Naive B cell (primary cell): Measurements from ENCODE around the gene SIRT7. TPM values are rescaled to one million over a fixed set of nuclear protein-coding genes. Genes with fewer than 3 reads are reported as not detected.
"Not testable (repeated sequence)": the region's sequence is repeated elsewhere in the genome, so short reads cannot be mapped to it uniquely, and the experiment has no call there.

ENCODE experiments used
- ATAC-seq, 2 donors: fragments of 150-1000 bp; cut with Tn5 transposase; 2 replicates each; pipeline ENCODE4 v1.10.0; 2021; ENCODE audit warnings: low read depth in 2 of 2, mild to moderate bottlenecking in 2 of 2, moderate library complexity in 2 of 2
- DNase-seq: peaks from one replicate; pipeline ENCODE4 v3.0.0; 2022
- H3K27ac Mint-ChIP-seq, 6 donors: one replicate each; pipeline ENCODE4 v1.8.0; 2020 to 2022; ENCODE audit warnings: mild to moderate bottlenecking in 6 of 6, mixed read lengths in 6 of 6, moderate library complexity in 5 of 6, inconsistent platforms in 2 of 6
- H3K27me3 Mint-ChIP-seq, 3 donors: one replicate each; pipeline ENCODE4 v1.8.0; 2021 to 2022; ENCODE audit warnings: mixed read lengths in 3 of 3, mild to moderate bottlenecking in 1 of 3
- H3K36me3 Mint-ChIP-seq, 2 donors: one replicate each; pipeline ENCODE4 v1.8.0; 2020 to 2022; ENCODE audit warnings: mixed read lengths in 2 of 2, inconsistent platforms in 1 of 2, mild to moderate bottlenecking in 1 of 2
- H3K4me1 Mint-ChIP-seq, 3 donors: one replicate each; pipeline ENCODE4 v1.8.0; 2020 to 2022; ENCODE audit warnings: mixed read lengths in 3 of 3, inconsistent platforms in 1 of 3, mild to moderate bottlenecking in 1 of 3, moderate library complexity in 1 of 3
- H3K4me3 Mint-ChIP-seq, 8 donors: one replicate each; pipeline ENCODE4 v1.8.0; 2020 to 2022; ENCODE audit warnings: mild to moderate bottlenecking in 8 of 8, mixed read lengths in 8 of 8, moderate library complexity in 8 of 8, inconsistent platforms in 2 of 8
- H3K9me3 Mint-ChIP-seq, 7 donors: one replicate each; pipeline ENCODE4 v1.8.0; 2020 to 2022; ENCODE audit warnings: mixed read lengths in 7 of 7, mild to moderate bottlenecking in 5 of 7, inconsistent platforms in 2 of 7, moderate library complexity in 1 of 7
- polyA plus RNA-seq, 6 donors: library from polyadenylated mRNA; unstranded; fragments of 300-500 nt; fragmentation: Illumina TruSeq; gene quantifications; one replicate each; pipeline ENCODE4 v1.2.3, GENCODE V29; 2021; ENCODE audit warnings: low read depth in 6 of 6

SIRT7 gene
- polyA plus RNA-seq, 6 donors from 2014 or later = 23.6 to 41.3 (median 30.6) TPM

DNA sequence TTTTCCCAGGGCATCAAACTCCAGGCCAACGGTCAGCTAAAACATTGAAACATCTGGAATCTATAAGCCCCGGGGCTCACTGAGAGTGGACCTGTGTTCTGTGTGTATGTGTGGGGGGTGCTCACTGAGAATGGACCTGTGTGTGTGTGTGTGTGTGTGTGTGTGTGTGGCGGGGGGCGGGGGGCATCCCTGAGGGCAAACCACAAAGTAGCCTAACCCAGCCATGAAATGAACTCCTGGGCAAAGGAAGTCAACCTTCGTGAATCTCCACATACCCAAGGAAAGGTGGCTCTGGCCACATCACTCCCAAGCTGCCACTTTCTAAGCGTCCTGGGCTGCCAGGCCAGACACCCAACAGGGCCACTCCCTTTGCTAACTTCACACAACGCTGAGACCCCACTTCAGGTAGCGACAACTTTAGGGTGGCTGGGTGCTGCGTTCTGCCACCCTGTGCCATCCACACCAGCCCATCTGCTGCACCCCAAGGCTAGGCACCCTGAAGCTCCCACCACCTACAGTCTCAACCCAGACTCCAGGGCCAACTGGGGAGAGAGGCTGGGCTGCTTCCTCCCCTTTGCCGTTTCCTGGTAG, 8.0 kb upstream of the SIRT7 start:
- peak overlapping the region; percentile 74 to 98 (median 94) for H3K27ac Mint-ChIP-seq
- peak overlapping the region; percentile 85 to 95 (median 89) for H3K4me3 Mint-ChIP-seq
- no peak for ATAC-seq
- H3K36me3 Mint-ChIP-seq = no peaks in the 10 kb centered on the region
- no peak for DNase-seq
- H3K4me1 Mint-ChIP-seq = peaks cover 16 to 33% (median 16%) of the 10 kb centered on the region in 3 donors
- H3K27me3 Mint-ChIP-seq = peaks cover 0 to 23% (median 8%) of the 10 kb centered on the region in 3 donors
- H3K9me3 Mint-ChIP-seq = no peaks in the 10 kb centered on the region

DNA sequence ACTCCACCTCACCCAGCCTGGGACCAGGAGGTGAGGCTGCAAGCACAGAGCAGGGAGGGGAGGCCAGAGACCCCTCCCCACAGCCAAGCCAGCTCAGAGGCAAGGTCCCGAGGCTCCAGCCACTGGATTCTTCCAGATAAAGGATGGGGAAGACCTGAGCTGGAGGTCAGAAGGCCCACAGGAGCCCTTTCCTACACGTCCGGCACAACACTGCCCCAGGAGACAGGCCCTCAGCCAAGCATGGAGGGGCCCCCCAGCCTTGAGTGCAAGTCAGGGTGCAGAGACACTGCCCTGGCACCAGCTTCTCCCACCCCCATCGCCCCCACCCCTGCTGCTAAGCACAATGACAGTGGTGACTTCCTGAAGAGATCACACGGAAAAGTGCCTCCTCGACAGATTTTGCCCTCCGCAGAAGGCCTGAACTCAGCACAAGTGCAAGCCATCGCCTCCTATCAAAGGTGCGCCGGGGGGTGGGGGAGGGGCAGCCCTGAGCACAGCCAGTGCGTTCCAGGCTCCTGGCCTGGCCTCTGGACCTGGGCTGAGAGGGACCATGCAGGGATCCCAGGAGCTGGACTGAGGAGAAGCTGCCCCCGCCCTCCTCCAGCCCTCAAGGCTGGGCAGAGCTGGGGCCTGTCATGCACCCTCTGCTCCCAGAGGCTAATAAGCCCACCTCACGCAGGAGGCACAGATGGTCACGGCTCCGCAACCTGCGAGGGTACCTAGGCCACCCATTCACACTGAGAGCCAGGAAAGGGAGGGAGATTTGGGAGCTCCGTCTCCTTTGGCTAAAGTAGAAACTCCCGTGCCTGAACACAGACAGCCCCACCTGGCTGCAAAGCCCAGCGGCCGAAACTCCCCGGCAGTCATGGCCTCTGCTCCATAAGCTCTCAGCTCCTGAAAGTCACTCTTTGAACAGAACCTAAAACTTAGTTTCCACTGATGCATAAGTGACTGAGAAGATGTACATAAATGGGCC, 6.9 kb upstream of the SIRT7 start:
- Mint-ChIP-seq H3K27me3 (peaks cover 0 to 12% (median 5%) of the 10 kb centered on the region in 3 donors), H3K36me3 (no peaks in the 10 kb centered on the region), H3K9me3 (no peaks in the 10 kb centered on the region), H3K4me3 (peak overlapping the region; percentile 18 to 95 (median 86)), H3K4me1 (peaks cover 15 to 33% (median 16%) of the 10 kb centered on the region in 3 donors), H3K27ac (peak overlapping the region in 4 of 6 donors; percentile 62 to 90 (median 80))
- ATAC-seq (no peak), DNase-seq (no peak)

DNA sequence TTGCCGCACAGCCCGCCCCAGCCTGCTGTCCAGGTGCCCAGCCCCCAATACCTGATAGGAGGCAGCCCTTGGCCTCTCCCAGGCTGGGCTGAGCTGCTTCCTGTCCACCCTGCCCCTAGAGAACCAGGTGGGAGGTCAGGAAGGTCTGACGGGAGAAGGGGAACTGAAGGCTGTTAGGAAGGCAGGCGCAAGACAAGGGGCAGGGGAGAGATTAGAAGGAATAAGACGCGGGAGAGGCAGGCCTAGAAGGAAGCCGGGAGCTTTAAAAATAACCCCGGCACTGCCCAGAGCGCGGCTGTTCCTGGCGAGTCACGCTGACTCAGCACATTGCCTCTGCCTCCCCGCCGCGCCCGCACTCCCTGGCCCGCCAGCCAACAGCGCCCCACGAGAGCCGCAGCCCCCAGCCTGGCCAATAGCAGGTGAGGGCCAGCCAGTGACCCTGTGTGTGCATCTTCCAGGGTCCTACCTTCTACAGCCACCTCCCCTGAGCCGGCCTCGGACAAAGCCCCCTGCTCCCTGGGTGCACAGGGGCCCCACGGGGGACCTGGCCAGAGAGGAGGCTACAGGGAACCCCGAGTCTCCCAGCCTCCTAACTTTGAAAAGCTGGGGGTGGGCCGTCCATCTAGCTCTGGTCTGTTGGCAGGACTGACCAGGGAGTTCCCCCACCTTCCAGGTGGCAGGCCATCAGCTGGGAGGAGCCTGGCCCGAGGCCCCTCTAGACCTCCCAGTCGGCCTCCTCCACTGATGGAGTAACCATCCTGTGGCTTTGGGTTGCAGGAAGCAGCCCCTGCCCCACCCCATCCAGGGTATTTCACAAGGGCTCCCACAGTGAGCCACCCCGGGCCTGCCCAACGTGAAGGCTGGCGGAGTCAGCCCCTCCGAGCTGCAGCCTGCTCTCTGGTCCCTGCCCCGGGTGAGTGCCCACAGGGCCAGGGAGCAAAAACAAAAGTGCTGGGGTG, 5.6 kb upstream of the SIRT7 start:
- DNase-seq (no peak), ATAC-seq (no peak)
- no peaks in the 10 kb centered on the region for H3K27me3 Mint-ChIP-seq
- H3K27ac Mint-ChIP-seq = peak overlapping the region in 3 of 6 donors; percentile 63 to 76 (median 67)
- H3K9me3 Mint-ChIP-seq = no peaks in the 10 kb centered on the region
- peaks cover 16 to 37% (median 19%) of the 10 kb centered on the region in 3 donors for H3K4me1 Mint-ChIP-seq
- H3K36me3 Mint-ChIP-seq = no peaks in the 10 kb centered on the region
- peak overlapping the region in 2 of 8 donors; percentile 33 to 57 for H3K4me3 Mint-ChIP-seq

DNA sequence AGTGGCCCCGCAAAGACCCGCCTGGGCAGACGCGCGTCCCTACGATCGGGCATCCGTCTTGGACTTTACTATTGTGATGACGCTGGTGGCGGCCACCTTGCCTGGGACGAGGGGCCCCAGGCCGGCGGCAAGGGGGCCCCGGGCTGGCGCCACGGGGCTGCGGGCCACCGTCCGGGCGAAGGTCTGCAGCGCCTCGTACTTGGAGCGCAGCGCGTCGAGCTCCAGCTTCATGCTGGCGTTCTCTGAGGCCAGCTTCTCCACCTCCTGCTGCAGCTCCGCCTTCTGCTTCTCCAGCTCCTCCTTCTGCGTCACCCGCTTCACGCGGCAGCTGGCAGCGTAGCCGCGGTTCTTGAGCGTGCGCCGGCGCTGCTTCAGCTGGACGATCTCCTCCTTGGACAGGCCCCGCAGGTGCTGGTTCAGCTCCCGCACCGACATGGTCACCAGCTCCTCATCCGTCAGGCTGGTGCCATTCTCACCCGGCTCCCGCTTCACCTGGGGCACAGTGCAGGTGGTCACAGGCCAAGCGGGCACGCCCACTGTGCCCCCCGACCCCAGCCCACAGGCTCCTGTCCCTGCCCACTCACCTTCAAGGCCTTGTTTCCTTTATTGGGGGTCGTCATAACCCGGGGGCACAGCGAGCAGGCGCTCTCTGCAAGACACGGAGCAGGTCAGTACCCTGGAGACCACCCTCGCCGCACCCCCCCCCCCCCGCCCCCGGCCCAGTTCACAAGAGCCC, 4.8 kb upstream of the SIRT7 start:
- no peaks in the 10 kb centered on the region for H3K27me3 Mint-ChIP-seq
- DNase-seq (no peak), ATAC-seq (no peak)
- H3K27ac Mint-ChIP-seq = peak overlapping the region in 1 of 6 donors; percentile 63
- H3K9me3 Mint-ChIP-seq = no peaks in the 10 kb centered on the region
- H3K4me1 Mint-ChIP-seq = peaks cover 24 to 39% (median 27%) of the 10 kb centered on the region in 3 donors
- H3K36me3 Mint-ChIP-seq = no peaks in the 10 kb centered on the region
- H3K4me3 Mint-ChIP-seq = peak overlapping the region in 2 of 8 donors; percentile 33 to 57

DNA sequence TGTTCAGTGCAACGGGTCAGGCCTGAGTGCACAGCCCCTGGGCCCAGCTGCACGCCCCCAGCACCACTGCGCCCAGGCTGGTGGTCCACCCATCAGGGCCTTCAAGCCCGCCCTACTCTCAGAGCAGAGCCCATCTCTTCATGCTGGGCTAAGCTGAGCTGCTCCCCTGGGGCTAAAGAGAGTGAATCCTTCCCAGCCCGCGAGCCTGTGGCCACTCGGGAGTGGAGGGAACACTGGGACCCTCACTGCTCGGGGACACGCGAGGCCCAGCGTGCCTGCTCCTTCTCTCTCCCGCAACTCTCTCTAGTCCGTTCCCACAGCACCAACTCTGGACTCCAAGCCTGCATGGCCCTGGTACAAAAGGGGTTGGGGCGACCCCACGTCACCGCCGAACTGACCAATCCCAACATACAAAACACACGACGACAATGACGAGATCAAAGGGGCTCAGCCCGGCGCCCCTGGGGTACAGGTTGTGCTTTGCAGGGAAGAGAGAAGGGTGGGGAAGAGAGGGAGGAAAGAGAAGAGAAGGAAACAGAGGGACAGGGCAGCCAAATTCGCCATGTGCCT, 4.1 kb upstream of the SIRT7 start:
- Mint-ChIP-seq H3K9me3 (no peaks in the 10 kb centered on the region), H3K4me3 (peak overlapping the region in 1 of 8 donors; percentile 45), H3K27ac (peak overlapping the region in 2 of 6 donors; percentile 57 to 72), H3K36me3 (no peaks in the 10 kb centered on the region), H3K4me1 (peaks cover 27 to 43% (median 30%) of the 10 kb centered on the region in 3 donors), H3K27me3 (no peaks in the 10 kb centered on the region)
- no peak for DNase-seq
- ATAC-seq = no peak

DNA sequence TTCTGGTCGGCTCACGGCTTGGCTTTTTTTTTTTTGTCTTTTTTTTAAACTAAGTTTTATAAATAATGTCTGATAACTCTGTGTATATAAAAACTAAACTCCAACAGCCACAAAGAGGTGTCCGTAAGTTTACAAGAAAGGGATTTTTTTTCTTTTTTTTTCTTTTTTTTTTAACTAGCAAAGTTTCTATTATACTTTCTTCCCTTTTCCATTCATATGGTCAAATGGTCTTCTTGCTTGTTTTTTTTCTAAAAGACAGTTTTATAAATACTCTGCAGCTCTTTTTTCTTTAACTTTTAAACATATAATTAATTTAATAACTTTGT, 3.5 kb upstream of the SIRT7 start:
- no peak for DNase-seq
- Mint-ChIP-seq H3K4me3 (no peak overlapping the region), H3K9me3 (no peaks in the 10 kb centered on the region), H3K4me1 (peaks cover 30 to 46% (median 35%) of the 10 kb centered on the region in 3 donors), H3K27ac (peak overlapping the region in 1 of 6 donors; percentile 57), H3K27me3 (no peaks in the 10 kb centered on the region), H3K36me3 (no peaks in the 10 kb centered on the region)
- no peak for ATAC-seq

DNA sequence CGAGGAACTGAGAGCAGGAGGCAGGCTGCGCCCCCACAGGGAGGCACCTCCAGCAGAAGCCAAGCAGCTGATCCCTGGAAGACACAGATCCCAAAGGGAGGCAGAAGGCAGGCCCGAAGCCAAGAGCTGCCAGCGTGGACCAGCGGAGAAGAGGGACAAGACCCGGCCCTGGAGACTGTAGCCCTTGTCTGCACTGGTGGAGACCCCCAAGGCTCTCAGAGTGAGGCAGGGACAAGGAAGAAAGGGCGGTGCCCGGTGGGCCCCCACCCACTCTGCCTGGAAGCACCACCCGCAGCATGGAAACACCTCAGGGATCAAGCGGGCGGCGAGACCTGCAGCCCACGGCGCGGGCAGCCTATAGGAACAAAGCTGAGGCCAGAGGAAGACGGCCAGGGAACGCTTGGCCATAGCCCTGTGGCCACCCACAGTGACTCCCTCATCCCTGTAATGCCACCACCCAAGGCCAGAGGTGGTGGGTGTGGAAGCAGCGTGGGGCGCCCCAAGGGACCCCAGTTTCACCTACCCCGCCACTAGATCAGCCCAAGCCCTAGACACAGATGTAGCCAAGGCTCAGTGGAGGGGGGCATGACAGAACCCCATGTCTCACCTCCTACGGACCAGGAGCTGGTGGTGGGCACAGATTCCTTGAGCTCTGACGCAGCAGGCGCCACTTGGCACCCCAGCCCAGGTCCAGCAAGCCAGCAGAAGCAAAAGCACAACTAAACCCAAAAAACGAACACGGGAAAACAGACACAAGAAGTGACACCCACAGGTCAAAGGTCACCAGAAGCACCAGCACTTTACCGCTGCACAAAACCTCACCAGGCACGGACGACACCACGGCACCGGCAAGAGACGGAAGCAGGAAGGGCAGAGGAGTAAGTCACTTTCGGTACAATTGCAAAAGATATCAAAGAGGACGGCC, 2.9 kb upstream of the SIRT7 start:
- Mint-ChIP-seq H3K27me3 (no peaks in the 10 kb centered on the region), H3K4me1 (peaks cover 29 to 42% (median 33%) of the 10 kb centered on the region in 3 donors), H3K36me3 (no peaks in the 10 kb centered on the region), H3K27ac (peak overlapping the region in 1 of 6 donors; percentile 70), H3K9me3 (no peaks in the 10 kb centered on the region), H3K4me3 (peak overlapping the region in 1 of 8 donors; percentile 41)
- no peak for ATAC-seq
- DNase-seq = no peak

DNA sequence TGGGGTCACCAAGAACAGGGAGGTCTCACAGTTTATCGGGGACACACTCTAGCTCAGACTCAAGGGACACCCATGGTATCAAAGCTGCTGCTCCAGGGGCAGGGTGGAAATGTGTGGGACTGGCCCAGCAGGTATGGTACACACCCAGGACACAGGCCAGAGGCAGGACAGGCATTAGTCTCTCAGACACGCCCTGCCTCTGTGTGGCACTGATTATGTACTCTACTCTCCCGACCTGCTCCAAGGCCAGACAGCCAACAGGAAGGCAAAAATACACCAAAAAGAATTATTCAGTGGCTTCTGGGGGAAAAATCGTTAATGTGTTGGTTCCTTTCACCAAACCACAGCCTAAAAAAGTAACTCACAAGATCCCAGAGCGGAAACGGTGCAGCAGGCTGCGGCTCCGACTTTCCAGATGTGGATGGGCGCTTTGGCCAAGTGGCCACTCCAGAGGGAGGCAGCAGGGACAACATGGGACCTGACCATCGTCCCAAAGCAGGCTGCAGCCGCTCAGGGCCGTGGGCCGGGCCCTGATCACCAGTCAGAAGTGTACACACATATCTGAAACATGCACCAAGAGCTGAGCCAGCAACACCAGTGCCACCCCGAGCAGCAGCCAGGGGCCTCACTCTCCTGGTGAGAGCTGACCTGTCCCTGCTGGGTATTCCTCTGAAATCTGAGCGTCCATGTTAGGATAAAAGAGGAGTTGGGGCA, 1.0 kb upstream of the SIRT7 start:
- H3K27me3 Mint-ChIP-seq = no peaks in the 10 kb centered on the region
- peak overlapping the region in 4 of 8 donors; percentile 65 to 91 (median 85) for H3K4me3 Mint-ChIP-seq
- H3K27ac Mint-ChIP-seq = peak overlapping the region in 5 of 6 donors; percentile 33 to 88 (median 80)
- no peaks in the 10 kb centered on the region for H3K36me3 Mint-ChIP-seq
- DNase-seq = no peak
- ATAC-seq = no peak
- peaks cover 32 to 44% (median 33%) of the 10 kb centered on the region in 3 donors for H3K4me1 Mint-ChIP-seq
- H3K9me3 Mint-ChIP-seq = no peaks in the 10 kb centered on the region

DNA sequence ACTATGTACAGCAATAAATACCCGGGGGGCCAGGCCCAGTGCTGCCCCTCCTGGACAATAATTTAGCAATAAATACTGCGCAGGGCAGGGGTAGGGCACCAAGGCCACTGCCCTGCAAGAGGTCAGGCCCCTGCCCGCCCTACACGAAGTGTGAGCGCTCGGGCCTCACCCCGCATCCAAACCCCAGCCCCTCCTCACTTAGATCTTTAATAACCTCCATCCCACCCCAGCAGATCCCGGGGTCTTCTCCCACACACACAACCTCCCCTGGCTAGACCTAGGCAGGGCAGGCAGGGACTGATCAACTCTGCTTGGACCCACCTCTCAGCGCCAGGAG, 325 bp upstream of the SIRT7 start:
- H3K9me3 Mint-ChIP-seq, DNase-seq: not testable (repeated sequence)
- H3K27ac Mint-ChIP-seq = peak overlapping the region; percentile 44 to 90 (median 87)

DNA sequence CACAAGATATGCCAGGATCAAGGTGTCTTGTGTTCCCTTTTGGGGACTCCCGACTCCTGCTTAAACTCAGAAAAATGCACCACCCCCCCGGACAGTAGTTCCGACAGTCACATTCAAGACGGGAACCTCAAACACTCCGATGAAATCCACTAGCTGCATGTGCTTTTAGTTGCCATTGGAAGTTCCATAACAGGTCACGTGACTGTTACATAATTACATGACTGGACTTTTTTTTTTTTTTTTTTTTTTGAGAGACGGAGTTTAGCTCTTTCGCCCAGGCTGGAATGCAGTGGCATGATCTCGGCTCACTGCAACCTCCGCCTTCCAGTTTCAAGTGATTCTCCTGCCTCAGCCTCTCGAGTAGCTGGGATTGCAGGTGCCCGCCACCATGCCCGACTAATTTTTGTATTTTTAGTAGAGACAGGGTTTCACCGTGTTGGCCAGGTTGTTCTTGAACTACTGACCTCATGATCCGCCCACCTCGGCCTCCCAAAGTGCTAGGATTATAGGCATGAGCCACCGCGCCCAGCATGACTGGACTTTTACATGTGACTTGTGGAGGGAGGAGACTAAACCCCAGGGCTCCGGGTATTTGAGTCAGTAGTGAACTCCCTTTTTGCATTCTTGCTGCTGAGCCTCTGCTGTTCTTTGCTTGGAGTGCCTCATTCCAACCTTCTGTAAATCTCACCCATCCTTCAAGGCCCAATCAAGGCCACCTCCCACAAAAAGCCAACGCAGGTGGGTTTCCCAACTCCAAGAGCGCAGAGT, 1.6 kb downstream of the SIRT7 start:
- no peak for ATAC-seq
- peaks cover 26 to 41% (median 33%) of the 10 kb centered on the region in 3 donors for H3K4me1 Mint-ChIP-seq
- no peak for DNase-seq

More for the DNA sequence above, 325 bp upstream of the SIRT7 start:
- peak overlapping the region; percentile 86 to 97 (median 91) for H3K4me3 Mint-ChIP-seq
- H3K27me3 Mint-ChIP-seq, H3K36me3 Mint-ChIP-seq: not testable (repeated sequence)
- H3K4me1 Mint-ChIP-seq = peaks cover 30 to 38% (median 33%) of the 10 kb centered on the region in 3 donors
- ATAC-seq = peak; percentile 6 to 14

More for the DNA sequence above, 1.6 kb downstream of the SIRT7 start:
- H3K9me3 Mint-ChIP-seq = no peaks in the 10 kb centered on the region
- no peak overlapping the region for H3K27ac Mint-ChIP-seq
- H3K27me3 Mint-ChIP-seq = no peaks in the 10 kb centered on the region
- H3K36me3 Mint-ChIP-seq = no peaks in the 10 kb centered on the region
- H3K4me3 Mint-ChIP-seq = peak overlapping the region; percentile 72 to 91 (median 88)
